ENCODE measurements around the gene RP9.

GRCh38 chr7:33076737-33077136 is 32.5 kb downstream of the RP9 start:
- TF ChIP-seq, protein P1, sequence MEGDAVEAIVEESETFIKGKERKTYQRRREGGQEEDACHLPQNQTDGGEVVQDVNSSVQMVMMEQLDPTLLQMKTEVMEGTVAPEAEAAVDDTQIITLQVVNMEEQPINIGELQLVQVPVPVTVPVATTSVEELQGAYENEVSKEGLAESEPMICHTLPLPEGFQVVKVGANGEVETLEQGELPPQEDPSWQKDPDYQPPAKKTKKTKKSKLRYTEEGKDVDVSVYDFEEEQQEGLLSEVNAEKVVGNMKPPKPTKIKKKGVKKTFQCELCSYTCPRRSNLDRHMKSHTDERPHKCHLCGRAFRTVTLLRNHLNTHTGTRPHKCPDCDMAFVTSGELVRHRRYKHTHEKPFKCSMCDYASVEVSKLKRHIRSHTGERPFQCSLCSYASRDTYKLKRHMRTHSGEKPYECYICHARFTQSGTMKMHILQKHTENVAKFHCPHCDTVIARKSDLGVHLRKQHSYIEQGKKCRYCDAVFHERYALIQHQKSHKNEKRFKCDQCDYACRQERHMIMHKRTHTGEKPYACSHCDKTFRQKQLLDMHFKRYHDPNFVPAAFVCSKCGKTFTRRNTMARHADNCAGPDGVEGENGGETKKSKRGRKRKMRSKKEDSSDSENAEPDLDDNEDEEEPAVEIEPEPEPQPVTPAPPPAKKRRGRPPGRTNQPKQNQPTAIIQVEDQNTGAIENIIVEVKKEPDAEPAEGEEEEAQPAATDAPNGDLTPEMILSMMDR (IDR thresholded peaks at IDR 0.05; ENCODE audit: borderline replicate concordance, extremely low read depth, low read length, poor library complexity, severe bottlenecking): no peak
- TF ChIP-seq EZH2 (IDR thresholded peaks at IDR 0.05; ENCODE audit: borderline replicate concordance, low read depth, low read length, severe bottlenecking): no peak
